A673 (cell line): ENCODE measurements around the gene CLHC1. TPM values are rescaled to one million over a fixed set of nuclear protein-coding genes. Genes with fewer than 3 reads are reported as not detected.

Experiments used
- BruUV-seq: library from RNA; stranded (reverse); fragments of 400-500 nt; replicated peaks from 2 replicates; lab custom pipeline; 2021; lab: Mats Ljungman, UMichigan
- CTCF ChIA-PET: fragments of 300-600 bp; sonication (Branson Sonifier 250); formaldehyde crosslinking; loops from one replicate; lab custom pipeline; 2022; ENCODE audit warnings: antibody characterized with exemption; lab: Charles Lee
- POLR2A ChIA-PET: fragments of 300-600 bp; sonication (Branson Sonifier 250); formaldehyde crosslinking; loops from one replicate; lab custom pipeline; 2022; ENCODE audit warnings: antibody characterized with exemption; ENCODE audit not compliant: low non-redundant PET; lab: Charles Lee
- DNase-seq: peaks from one replicate; pipeline ENCODE4 v3.0.0-alpha.2; 2015; ENCODE audit warnings: low spot score
- H3K27ac ChIP-seq: fragments of 200-600 bp; sonication (generic); 2 replicates; pipeline ENCODE4 v1.5.1; 2016; ENCODE audit warnings: mixed run types, low read depth, mild to moderate bottlenecking, mixed read lengths, antibody characterized with exemption, low read length; ENCODE audit not compliant: poor library complexity, severe bottlenecking
- H3K27me3 ChIP-seq: fragments of 200-600 bp; sonication (generic); replicated peaks from 2 replicates; pipeline ENCODE4 v1.6.1; 2017; ENCODE audit warnings: mixed run types, low read depth, mild to moderate bottlenecking, mixed read lengths, antibody characterized with exemption, low read length; ENCODE audit not compliant: insufficient read depth, poor library complexity
- H3K36me3 ChIP-seq: fragments of 200-600 bp; sonication (generic); 2 replicates; pipeline ENCODE4 v1.6.1; 2016; ENCODE audit warnings: mixed run types, mild to moderate bottlenecking, mixed read lengths, antibody characterized with exemption, low read length; ENCODE audit not compliant: insufficient read depth, poor library complexity, severe bottlenecking
- H3K4me1 ChIP-seq: fragments of 200-600 bp; sonication (generic); 2 replicates; pipeline ENCODE4 v1.6.1; 2017; ENCODE audit warnings: mixed run types, mild to moderate bottlenecking, mixed read lengths, antibody characterized with exemption, low read length; ENCODE audit not compliant: insufficient read depth, poor library complexity, severe bottlenecking
- H3K4me3 ChIP-seq: fragments of 200-600 bp; sonication (generic); 2 replicates; pipeline ENCODE4 v1.5.1; 2016; ENCODE audit warnings: low read depth, mixed run types, mild to moderate bottlenecking, mixed read lengths, low read length; ENCODE audit not compliant: poor library complexity, severe bottlenecking
- H3K9me3 ChIP-seq: fragments of 200-600 bp; sonication (generic); 2 replicates; pipeline ENCODE4 v1.6.1; 2016; ENCODE audit warnings: mixed run types, low read depth, mild to moderate bottlenecking, mixed read lengths, antibody characterized with exemption, low read length; ENCODE audit not compliant: poor library complexity, severe bottlenecking
- EZH2 ChIP-seq: fragments of 200-600 bp; sonication (generic); IDR thresholded peaks from 2 replicates; pipeline ENCODE4 v1.6.1; 2017; ENCODE audit warnings: borderline replicate concordance, low read depth, mild to moderate bottlenecking, mixed read lengths, antibody characterized with exemption, low read length; ENCODE audit not compliant: poor library complexity, severe bottlenecking
- intact Hi-C: fragments of 100-400 bp; cut with micrococcal nuclease; formaldehyde crosslinking; loops from one replicate; pipeline ENCODE4 v1.10.0; 2022; ENCODE audit not compliant: unreplicated experiment
- total RNA-seq: library from RNA; stranded (reverse); gene quantifications from 2 replicates; pipeline ENCODE4 v1.2.3, GENCODE V29; 2021
- TF ChIP-seq, protein P1 (sequence below): fragments of 300-800, 200-600 bp; sonication (generic); conservative IDR thresholded peaks from 2 replicates; pipeline ENCODE4 v1.5.1; 2017; ENCODE audit warnings: low read depth, mild to moderate bottlenecking, antibody characterized with exemption, low read length, moderate library complexity, mixed read lengths

CLHC1 gene
- total RNA-seq, 1 experiment from 2014 or later = 9.1 TPM

DNA sequence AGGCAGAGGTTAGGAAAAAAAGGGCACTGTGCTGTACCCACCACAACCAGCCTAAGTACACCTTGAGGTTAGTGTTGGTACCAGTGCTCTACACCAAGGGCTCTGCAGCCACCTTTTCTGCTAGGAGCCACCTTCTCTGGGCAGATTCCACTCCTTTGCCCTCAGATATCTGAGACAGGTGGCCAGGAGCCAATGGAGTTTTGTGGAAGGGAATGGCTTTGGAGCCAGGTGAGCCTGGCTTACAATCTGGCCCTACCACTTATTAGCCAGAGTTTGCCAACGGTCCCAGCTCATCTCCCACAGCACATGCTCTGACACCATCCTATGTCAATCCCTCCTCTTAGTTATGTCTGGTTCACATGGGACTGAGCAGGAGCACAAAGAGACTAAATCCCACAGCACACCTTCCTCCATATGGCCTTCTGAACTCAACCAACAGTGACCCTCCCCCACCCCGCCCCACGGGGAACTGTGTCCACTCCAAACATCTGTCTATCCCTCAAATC, 77.5 kb downstream of the CLHC1 start:
- H3K4me3 ChIP-seq = no peak overlapping the region
- intact Hi-C loops = no loop called here
- no peak for TF ChIP-seq EZH2
- TF ChIP-seq, protein P1, sequence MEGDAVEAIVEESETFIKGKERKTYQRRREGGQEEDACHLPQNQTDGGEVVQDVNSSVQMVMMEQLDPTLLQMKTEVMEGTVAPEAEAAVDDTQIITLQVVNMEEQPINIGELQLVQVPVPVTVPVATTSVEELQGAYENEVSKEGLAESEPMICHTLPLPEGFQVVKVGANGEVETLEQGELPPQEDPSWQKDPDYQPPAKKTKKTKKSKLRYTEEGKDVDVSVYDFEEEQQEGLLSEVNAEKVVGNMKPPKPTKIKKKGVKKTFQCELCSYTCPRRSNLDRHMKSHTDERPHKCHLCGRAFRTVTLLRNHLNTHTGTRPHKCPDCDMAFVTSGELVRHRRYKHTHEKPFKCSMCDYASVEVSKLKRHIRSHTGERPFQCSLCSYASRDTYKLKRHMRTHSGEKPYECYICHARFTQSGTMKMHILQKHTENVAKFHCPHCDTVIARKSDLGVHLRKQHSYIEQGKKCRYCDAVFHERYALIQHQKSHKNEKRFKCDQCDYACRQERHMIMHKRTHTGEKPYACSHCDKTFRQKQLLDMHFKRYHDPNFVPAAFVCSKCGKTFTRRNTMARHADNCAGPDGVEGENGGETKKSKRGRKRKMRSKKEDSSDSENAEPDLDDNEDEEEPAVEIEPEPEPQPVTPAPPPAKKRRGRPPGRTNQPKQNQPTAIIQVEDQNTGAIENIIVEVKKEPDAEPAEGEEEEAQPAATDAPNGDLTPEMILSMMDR = no peak
- ChIA-PET CTCF (no interaction called here), POLR2A (no interaction called here)
- BruUV-seq = no TSS peak
- H3K4me1 ChIP-seq = peaks cover 9% of the 10 kb centered on the region
- no peak for DNase-seq
- H3K36me3 ChIP-seq = no peaks in the 10 kb centered on the region
- no peak overlapping the region for H3K27ac ChIP-seq
- no peaks in the 10 kb centered on the region for H3K27me3 ChIP-seq
- no peaks in the 10 kb centered on the region for H3K9me3 ChIP-seq

GRCh38 chr2:55153584-55154299, 78.4 kb downstream of the CLHC1 start:
- ChIA-PET POLR2A (no interaction called here), CTCF (no interaction called here)
- TF ChIP-seq EZH2 = no peak
- TF ChIP-seq, protein P1 = no peak
- DNase-seq = no peak
- no peak overlapping the region for H3K27ac ChIP-seq
- BruUV-seq = no TSS peak
- no peak overlapping the region for H3K4me3 ChIP-seq
- H3K27me3 ChIP-seq = no peaks in the 10 kb centered on the region
- intact Hi-C loops = no loop called here
- H3K9me3 ChIP-seq = no peaks in the 10 kb centered on the region
- H3K4me1 ChIP-seq = peaks cover 9% of the 10 kb centered on the region
- H3K36me3 ChIP-seq = no peaks in the 10 kb centered on the region

DNA sequence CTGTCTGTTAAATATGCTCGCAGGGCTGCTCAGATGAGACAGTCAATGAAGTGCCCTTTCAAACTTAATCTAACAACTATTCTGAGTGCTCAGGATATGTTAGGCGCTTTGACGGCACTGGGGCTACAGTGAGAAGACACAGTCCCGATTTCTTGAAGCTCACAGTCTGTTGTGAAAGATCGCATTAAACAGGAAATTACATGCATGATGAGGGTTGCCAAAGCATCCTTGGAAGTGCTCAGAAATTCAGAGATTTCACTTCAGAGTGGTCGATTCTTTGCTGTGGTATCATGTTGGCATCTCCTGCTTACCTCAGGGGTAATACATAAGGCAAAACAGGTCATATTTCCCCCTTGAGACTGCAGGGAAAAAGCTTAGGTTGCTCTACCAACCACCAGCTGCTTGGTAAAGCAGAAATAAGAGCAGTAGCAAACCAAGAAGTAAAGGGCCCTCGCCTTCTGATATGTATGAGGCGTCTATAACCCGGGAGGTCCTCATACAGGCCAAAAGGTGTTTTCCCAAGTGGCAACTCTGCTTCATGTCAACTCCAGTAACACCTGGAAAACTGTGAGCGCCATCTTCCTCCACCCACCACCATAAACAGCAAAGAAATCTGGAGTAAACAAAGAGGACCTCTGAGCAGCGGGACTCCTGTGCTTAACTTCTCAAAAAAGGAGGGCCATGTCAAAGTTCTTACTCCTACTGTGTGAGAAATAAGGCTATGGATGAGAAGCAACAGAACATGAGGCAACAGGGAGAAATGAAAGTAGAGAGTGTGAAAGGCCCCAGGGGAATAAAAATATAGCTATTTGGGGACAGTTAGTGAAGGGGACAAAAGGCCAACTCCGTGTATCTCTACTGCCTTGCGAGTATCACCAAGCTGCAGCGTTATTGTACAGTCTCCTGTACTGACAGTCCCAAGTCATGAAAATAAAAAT, 79.3 kb downstream of the CLHC1 start:
- intact Hi-C loops = no loop called here
- Histone ChIP-seq H3K27ac (no peak overlapping the region), H3K9me3 (no peaks in the 10 kb centered on the region), H3K4me3 (no peak overlapping the region), H3K36me3 (no peaks in the 10 kb centered on the region), H3K27me3 (no peaks in the 10 kb centered on the region), H3K4me1 (peaks cover 9% of the 10 kb centered on the region)
- no peak for TF ChIP-seq EZH2
- TF ChIP-seq, protein P1 = no peak
- BruUV-seq = no TSS peak
- DNase-seq = no peak
- CTCF ChIA-PET = no interaction called here
- POLR2A ChIA-PET = no interaction called here
